GM19438 (cell line): Measurements from ENCODE around the gene EIF6.

ENCODE experiments used
- ATAC-seq: cut with Tn5 transposase; IDR thresholded peaks from one replicate; pipeline ENCODE4 v1.9.1; 2021; ENCODE audit warnings: low read depth; ENCODE audit not compliant: unreplicated experiment

The EIF6 gene

DNA sequence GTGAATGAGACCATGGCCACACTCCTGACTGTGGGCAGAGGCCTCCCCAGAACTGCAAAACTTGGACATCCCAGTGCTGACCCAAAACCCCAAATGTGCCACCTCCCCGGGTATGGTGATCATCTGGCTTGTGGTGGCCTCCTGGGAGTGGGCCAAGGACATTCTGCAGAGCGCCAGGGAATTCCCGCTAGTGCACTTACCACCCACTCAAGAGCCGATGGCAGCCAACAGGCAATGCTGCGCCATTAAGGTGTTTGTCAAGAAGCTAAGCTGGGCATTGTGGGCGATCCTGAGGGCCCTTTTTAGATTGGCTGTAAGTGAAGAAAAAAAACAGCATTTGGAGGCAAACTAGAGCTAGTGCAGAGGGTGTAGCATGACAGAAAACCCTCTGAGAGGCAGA lies 48.7 kb downstream of the EIF6 start:
- no peak for ATAC-seq

DNA sequence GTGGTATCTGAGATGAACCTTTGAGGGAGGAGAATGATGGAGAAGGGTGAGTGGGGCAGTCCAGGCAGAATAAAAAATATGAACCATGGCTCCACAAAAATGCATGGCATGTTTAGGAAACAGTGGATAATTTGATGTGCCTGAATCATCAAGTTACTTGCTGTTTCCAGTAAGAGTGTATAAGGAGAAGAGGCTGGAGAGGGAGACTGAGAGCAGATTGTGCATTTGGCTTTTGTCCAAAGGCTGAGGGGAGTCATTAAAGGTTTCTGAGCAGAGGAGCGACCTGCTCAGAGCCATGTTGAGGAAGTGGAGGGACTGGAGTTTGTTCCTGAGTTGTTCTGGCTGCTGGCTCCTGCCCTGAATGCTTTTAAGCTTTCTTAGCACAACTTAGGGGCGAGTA lies 52.0 kb downstream of the EIF6 start:
- ATAC-seq = no peak
